Astrocyte of the spinal cord (primary cell): ENCODE results near the gene WDR93.

Experiments used
- DNase-seq: peaks from one replicate; pipeline ENCODE4 v3.0.0; 2011; ENCODE audit warnings: low read depth, low spot score
- H3K4me3 ChIP-seq: 2 replicates; pipeline ENCODE4 v1.5.1; 2011; ENCODE audit warnings: low read depth, mild to moderate bottlenecking, low read length, moderate library complexity
- in situ Hi-C: cut with HindIII; loops from 2 replicates; pipeline ENCODE4 v1.10.0; 2017; ENCODE audit warnings: low sequenced_read_pairs
- TF ChIP-seq, protein P1 (sequence below): IDR thresholded peaks from 2 replicates; pipeline ENCODE4 v1.5.1; 2012; ENCODE audit warnings: low read depth, mild to moderate bottlenecking, low read length, inconsistent platforms

Gene WDR93

DNA sequence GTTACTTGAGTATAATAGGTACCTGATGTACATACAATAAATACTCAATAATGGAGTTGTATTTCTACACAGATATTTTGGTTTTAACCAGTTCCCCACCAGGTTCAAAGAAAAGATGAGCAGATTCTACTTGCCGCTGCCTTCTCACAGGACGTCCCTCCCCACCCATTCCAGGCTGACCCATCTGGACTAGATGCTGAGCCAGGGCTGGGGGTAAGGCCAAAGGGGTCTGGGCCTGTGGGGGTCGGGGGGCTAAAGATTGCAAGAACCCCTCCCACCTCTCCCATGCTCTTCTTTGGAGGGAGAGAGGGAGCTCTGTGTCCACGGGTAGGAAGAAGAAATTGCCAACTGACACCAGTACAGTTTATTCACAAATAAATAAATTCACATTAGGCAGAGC lies 58.9 kb downstream of the WDR93 start:
- H3K4me3 ChIP-seq = no peak overlapping the region
- TF ChIP-seq, protein P1, sequence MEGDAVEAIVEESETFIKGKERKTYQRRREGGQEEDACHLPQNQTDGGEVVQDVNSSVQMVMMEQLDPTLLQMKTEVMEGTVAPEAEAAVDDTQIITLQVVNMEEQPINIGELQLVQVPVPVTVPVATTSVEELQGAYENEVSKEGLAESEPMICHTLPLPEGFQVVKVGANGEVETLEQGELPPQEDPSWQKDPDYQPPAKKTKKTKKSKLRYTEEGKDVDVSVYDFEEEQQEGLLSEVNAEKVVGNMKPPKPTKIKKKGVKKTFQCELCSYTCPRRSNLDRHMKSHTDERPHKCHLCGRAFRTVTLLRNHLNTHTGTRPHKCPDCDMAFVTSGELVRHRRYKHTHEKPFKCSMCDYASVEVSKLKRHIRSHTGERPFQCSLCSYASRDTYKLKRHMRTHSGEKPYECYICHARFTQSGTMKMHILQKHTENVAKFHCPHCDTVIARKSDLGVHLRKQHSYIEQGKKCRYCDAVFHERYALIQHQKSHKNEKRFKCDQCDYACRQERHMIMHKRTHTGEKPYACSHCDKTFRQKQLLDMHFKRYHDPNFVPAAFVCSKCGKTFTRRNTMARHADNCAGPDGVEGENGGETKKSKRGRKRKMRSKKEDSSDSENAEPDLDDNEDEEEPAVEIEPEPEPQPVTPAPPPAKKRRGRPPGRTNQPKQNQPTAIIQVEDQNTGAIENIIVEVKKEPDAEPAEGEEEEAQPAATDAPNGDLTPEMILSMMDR = no peak
- no peak for DNase-seq
- in situ Hi-C loops = no loop called here

- DNase-seq = no peak
- peak overlapping the region; percentile 39 for H3K4me3 ChIP-seq
- TF ChIP-seq, protein P1 = no peak
These were observed 59.4 kb downstream of the WDR93 start for GRCh38 chr15:89749951-89750559.

GRCh38 chr15:89750560-89751542 lies 60.2 kb downstream of the WDR93 start, which contains the start of gene MESP1:
TSS of gene MESP1 (minus strand) at chr15:89751249. CDS start at chr15:89751231, 18 bp downstream.
- in situ Hi-C loops = loop anchor here (25.0 kb wide), 1 partner anchor 111 kb away; no protein-coding TSS in a partner anchor
- DNase-seq = peak; percentile 88

More at GRCh38 chr15:89749951-89750559, 59.4 kb downstream of the WDR93 start:
- in situ Hi-C loops = loop anchor here (25.0 kb wide), 1 partner anchor 112 kb away; no protein-coding TSS in a partner anchor

DNA sequence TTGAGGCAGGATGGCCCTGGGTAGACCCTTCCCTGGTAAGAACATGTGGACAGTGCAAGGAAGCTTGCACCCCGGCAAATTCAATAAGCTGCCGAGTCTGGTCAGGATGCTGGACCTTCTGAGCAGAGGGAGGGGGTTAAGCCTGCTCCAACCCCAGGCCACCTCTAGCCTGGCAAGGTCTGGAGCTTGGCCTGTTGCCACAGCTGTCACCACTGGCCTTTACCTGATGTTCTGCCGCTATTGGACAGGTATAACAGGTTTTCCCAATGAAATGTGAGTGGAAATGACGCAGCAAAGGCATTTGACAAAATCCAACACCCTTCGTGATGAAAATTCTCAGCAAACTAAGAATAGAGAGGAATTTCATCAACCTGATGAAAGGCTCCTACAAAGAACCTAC lies 61.1 kb downstream of the WDR93 start:
- DNase-seq = no peak
- in situ Hi-C loops = loop anchor here (25.0 kb wide), 1 partner anchor 111 kb away; no protein-coding TSS in a partner anchor
- TF ChIP-seq, protein P1 = no peak
- no peak overlapping the region for H3K4me3 ChIP-seq

More at GRCh38 chr15:89750560-89751542, 60.2 kb downstream of the WDR93 start, which contains the start of gene MESP1:
- TF ChIP-seq, protein P1 = peak; percentile 68
- peak within 1 kb of the TSS; percentile 39 for H3K4me3 ChIP-seq

DNA sequence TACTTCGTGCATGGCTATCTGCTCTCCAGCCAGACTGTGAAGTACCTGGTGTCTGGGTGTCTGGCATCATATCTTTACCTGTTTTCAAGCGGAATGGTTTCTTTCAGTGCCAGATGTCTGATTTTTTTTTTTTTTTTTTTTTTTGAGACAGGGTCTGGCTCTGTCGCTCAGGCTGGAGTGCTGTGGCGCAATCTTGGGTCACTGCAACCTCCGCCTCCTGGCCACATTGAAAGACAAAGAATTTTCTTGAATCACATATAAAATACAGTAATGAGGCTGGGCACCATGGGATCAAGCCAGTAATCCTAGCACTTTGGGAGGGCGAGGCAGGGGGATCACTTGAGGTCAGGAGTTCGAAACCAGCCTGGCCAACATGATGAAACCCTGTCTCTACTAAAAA lies 63.2 kb downstream of the WDR93 start:
- TF ChIP-seq, protein P1 = no peak
- DNase-seq = no peak
- in situ Hi-C loops = loop anchor here (25.0 kb wide), 1 partner anchor 108 kb away; no protein-coding TSS in a partner anchor
- H3K4me3 ChIP-seq = no peak overlapping the region
